Measurements from ENCODE around the gene SEC31A.
A peak's percentile ranks its signal among the peaks of the same experiment; 100 is the strongest.
"Not testable (repeated sequence)": the region's sequence is repeated elsewhere in the genome, so short reads cannot be mapped to it uniquely, and the experiment has no call there.

Gene SEC31A

DNA sequence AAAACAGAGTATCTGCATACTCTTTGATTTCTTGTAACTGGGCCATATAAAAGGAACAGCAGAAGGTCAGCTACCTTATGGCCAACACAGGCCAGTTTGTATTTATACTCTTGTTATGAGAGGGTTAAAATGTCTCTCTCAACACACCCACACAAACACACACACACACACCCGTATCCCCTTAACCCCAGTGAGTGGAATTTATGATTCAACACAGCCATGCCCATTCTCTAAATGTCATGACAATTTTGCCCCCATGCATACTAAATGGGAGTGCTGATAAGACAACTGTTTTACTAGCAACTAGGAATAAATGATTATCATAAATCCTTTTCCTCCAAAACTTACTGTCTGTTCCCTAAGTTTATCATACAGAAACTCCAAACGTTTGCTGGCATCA is 70.3 kb downstream of the SEC31A start:
- Mint-ChIP-seq H3K27ac (peak overlapping the region; percentile 16), H3K36me3 (ENCODE audit: low read depth) (peaks cover 72% of the 10 kb centered on the region), H3K4me3 (no peak overlapping the region), H3K27me3 (ENCODE audit: low read depth, poor library complexity) (no peaks in the 10 kb centered on the region), H3K4me1 (peaks cover 6% of the 10 kb centered on the region), H3K9me3 (no peaks in the 10 kb centered on the region)
- no peak for DNase-seq
- TF ChIP-seq, protein P1, sequence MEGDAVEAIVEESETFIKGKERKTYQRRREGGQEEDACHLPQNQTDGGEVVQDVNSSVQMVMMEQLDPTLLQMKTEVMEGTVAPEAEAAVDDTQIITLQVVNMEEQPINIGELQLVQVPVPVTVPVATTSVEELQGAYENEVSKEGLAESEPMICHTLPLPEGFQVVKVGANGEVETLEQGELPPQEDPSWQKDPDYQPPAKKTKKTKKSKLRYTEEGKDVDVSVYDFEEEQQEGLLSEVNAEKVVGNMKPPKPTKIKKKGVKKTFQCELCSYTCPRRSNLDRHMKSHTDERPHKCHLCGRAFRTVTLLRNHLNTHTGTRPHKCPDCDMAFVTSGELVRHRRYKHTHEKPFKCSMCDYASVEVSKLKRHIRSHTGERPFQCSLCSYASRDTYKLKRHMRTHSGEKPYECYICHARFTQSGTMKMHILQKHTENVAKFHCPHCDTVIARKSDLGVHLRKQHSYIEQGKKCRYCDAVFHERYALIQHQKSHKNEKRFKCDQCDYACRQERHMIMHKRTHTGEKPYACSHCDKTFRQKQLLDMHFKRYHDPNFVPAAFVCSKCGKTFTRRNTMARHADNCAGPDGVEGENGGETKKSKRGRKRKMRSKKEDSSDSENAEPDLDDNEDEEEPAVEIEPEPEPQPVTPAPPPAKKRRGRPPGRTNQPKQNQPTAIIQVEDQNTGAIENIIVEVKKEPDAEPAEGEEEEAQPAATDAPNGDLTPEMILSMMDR (IDR thresholded peaks at IDR 0.05) = no peak

DNA sequence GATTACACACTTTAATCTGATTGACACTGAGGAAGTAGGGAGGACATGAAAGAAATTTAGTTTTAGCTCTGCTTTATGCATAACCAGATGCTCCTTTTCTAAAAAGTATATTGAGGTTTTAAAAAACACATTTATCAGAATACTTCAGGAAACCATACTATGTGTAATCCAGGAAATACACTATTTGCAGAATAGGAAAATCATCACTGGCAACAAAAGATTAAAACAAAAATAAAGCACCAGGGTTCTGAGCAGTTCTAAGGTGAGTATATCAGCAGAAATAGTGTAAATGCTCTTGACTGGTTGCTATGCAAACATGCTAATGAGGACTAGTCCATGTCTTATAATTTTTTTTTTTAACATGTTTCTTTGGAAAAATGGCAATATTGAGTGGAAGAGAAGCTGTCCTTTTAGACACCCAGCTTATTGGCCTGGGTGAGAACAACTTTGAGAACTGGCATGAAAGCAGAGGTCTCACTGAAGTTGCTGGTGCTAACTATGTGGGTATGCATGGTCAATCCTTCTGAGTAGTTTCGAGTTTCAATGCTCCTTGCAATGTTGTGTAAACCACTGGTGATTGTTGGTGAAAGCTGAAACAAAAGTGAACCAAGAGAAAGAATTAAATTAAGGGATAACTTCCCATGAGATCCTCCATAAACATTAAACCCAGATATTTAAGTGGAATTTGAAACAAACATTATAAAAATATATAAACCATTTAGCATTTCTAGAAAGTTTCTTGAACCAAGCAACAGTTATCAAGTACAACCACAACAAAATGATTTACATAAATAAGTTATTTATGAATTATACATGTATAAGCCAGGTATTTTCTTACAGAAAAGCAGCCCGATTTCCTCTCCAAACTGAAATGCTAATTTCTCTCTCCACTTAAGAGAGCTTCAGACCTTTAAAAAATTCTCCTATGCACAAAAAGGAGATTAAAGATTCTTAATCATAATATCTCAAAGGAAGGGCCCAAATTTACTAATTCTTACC is 72.0 kb downstream of the SEC31A start:
- no peak overlapping the region for H3K27ac Mint-ChIP-seq
- no peak overlapping the region for H3K4me3 Mint-ChIP-seq
- H3K4me1 Mint-ChIP-seq = peaks cover 6% of the 10 kb centered on the region
- H3K9me3 Mint-ChIP-seq = no peaks in the 10 kb centered on the region
- peaks cover 61% of the 10 kb centered on the region for H3K36me3 Mint-ChIP-seq (ENCODE audit: low read depth)
- no peak for DNase-seq
- H3K27me3 Mint-ChIP-seq (ENCODE audit: low read depth, poor library complexity) = no peaks in the 10 kb centered on the region
- TF ChIP-seq, protein P1 (IDR thresholded peaks at IDR 0.05) = no peak

DNA sequence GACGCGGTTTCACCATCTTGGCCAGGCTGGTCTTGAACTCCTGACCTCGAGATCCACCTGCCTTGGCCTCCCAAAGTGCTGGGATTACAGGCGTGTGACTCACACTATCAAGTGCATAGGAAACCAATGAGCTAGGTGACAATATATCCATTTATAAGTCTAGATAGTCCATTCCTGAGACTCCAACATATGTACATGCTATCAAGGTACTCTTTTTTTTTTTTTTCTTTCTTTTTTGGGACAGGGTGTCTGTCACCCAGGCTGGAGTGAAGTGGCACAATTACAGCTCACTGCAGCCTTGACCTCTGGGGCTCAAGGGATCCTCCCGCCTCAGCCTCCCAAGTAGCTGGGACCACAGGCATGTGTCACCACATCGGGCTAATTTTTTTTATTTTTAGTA is 74.1 kb downstream of the SEC31A start:
- not testable (repeated sequence) for H3K27ac Mint-ChIP-seq; H3K27me3 Mint-ChIP-seq (ENCODE audit: low read depth, poor library complexity); DNase-seq; H3K9me3 Mint-ChIP-seq; H3K4me3 Mint-ChIP-seq
- peaks cover 46% of the 10 kb centered on the region for H3K36me3 Mint-ChIP-seq (ENCODE audit: low read depth)
- peaks cover 19% of the 10 kb centered on the region for H3K4me1 Mint-ChIP-seq

DNA sequence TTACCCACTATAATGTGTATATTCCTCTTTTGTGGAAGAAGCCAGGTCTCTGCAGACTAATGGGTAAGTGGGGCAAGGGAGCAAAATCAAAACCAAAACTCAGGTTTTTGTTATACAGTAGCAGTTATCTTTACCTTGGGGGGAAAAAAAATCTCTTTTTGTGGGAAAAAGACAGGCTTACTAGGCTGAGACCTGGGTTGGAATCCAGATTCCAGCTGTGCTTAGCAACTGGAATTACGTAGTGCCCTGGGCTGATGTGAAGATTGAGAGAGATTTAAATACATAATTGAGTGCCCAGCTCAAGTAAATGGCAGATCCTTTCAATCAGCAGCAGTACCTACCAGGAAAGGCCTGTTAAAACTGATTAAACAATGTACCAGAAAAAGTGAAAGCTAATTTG is 76.9 kb downstream of the SEC31A start:
- no peaks in the 10 kb centered on the region for H3K9me3 Mint-ChIP-seq
- DNase-seq = no peak
- H3K4me3 Mint-ChIP-seq = no peak overlapping the region
- peaks cover 4% of the 10 kb centered on the region for H3K27me3 Mint-ChIP-seq (ENCODE audit: low read depth, poor library complexity)
- H3K4me1 Mint-ChIP-seq = peaks cover 25% of the 10 kb centered on the region
- TF ChIP-seq, protein P1 (IDR thresholded peaks at IDR 0.05) = no peak
- peaks cover 24% of the 10 kb centered on the region for H3K36me3 Mint-ChIP-seq (ENCODE audit: low read depth)
- no peak overlapping the region for H3K27ac Mint-ChIP-seq

DNA sequence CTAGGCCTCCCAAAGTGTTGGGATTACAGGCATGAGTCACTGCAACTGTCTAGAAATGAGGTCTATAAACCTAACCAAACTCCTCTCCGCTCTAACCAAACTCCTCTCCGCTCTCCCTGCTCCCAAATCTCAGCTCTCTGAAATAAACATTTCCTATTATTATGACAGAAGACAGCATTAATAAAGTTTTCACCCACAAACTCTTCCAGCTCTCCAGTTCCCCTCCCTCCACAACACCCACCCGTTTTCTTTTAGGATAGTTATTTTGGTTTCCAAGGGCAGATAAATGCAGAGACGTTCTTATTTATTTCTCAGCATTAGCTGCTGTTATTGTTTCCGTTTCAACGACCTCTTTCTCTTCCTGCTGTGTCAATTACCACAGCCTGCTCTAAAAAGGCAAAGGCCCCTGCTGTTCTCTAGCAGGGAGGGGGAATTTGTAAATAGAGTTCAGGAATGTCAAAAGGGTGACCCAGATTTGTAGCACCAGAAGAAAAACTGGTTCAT is 79.1 kb downstream of the SEC31A start:
- H3K27ac Mint-ChIP-seq = peak overlapping the region; percentile 98
- H3K36me3 Mint-ChIP-seq (ENCODE audit: low read depth) = peaks cover 2% of the 10 kb centered on the region
- no peak for DNase-seq
- TF ChIP-seq, protein P1 (IDR thresholded peaks at IDR 0.05) = no peak
- H3K4me3 Mint-ChIP-seq = peak overlapping the region; percentile 47
- peaks cover 22% of the 10 kb centered on the region for H3K4me1 Mint-ChIP-seq
- H3K27me3 Mint-ChIP-seq (ENCODE audit: low read depth, poor library complexity) = peaks cover 13% of the 10 kb centered on the region
- H3K9me3 Mint-ChIP-seq = no peaks in the 10 kb centered on the region

DNA sequence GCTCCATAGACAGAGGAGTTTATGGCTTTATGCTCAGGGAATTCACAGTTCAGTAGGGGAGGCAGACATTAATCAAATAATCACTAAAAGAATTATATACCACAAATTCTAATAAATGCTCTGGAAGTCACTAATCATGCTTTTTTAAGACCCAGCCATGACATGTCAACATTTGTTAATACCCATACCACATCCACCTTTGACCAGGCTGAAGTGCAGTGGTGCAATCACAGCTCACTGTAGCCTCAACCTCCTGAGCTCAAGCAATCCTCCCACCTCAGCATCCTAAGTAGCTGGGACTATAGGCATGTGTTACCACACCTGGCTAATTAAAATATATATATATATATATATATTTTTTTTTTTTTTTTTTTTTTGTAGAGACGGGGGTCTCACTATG is 79.6 kb downstream of the SEC31A start:
- H3K27ac Mint-ChIP-seq = no peak overlapping the region
- no peak for DNase-seq

More for the DNA sequence above, 79.6 kb downstream of the SEC31A start:
- H3K4me3 Mint-ChIP-seq = no peak overlapping the region
- H3K9me3 Mint-ChIP-seq = no peaks in the 10 kb centered on the region
- TF ChIP-seq, protein P1 (IDR thresholded peaks at IDR 0.05) = no peak
- H3K27me3 Mint-ChIP-seq (ENCODE audit: low read depth, poor library complexity) = peaks cover 13% of the 10 kb centered on the region
- peaks cover 22% of the 10 kb centered on the region for H3K4me1 Mint-ChIP-seq
- no peaks in the 10 kb centered on the region for H3K36me3 Mint-ChIP-seq (ENCODE audit: low read depth)
